GM12873 (cell line): ENCODE measurements around the gene CTBP2.

Experiments
- CTCF ChIP-seq: IDR thresholded peaks from 2 replicates; pipeline ENCODE4 v1.5.1; 2012; ENCODE audit warnings: low read depth, mild to moderate bottlenecking, moderate library complexity, low read length, control low read depth; ENCODE audit not compliant: insufficient read depth; ENCODE audit errors: missing control alignments

The CTBP2 gene

DNA sequence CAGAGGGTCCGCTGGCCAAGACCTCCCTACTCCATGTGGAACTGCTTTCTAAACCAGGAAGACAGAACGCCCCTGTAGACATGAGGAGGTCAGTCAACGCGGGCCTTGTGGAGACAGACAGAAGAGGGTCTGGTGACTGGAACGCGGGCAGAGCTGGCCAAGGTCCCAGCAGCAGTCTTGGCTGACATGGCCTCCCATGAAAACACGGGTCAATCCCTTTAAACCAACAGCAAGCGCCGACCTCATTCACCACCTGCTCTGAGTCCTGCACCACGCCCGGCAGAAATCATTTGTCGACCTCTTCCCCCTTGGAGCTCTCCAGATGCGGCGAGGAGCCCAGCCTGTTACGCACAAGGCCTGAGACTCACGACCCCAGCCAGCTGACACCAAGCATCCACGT lies 140.0 kb downstream of the CTBP2 start:
- TF ChIP-seq CTCF, result no peak

GRCh38 chr10:125018576-125019143 lies 141.7 kb downstream of the CTBP2 start:
- no peak for TF ChIP-seq CTCF

GRCh38 chr10:125017547-125018298 lies 142.6 kb downstream of the CTBP2 start:
- TF ChIP-seq CTCF, result no peak

DNA sequence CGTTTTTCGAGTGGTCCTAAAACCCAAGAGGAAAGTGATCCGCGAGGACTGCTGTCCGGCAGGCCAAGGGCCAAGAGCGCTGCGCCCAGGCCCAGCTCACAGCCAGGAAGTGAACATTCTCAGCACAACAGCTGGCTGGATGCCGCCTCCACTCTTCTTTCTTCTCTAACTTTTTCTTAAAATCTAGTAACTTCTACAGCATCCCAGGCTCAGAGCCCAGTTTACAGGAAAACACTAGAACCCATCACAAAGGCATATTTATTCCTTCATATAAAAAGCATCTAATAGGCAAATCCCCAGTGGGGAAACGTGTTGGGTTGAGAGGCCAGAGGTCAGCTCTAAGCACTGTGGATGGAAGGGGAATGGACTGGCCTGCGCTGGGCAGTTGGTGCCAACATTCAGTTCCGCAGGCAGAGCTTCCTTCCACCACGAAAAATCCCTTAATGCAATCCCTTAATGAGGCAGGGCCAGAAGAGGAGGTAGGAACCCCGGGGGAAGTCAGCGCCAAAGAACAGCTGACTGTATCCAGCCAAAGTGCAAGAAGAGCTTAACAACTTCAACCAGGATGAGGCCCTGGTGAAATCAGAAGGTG lies 143.7 kb downstream of the CTBP2 start:
- TF ChIP-seq CTCF, result no peak

- TF ChIP-seq CTCF, result no peak
These were observed 144.2 kb downstream of the CTBP2 start for GRCh38 chr10:125016123-125016522.

DNA sequence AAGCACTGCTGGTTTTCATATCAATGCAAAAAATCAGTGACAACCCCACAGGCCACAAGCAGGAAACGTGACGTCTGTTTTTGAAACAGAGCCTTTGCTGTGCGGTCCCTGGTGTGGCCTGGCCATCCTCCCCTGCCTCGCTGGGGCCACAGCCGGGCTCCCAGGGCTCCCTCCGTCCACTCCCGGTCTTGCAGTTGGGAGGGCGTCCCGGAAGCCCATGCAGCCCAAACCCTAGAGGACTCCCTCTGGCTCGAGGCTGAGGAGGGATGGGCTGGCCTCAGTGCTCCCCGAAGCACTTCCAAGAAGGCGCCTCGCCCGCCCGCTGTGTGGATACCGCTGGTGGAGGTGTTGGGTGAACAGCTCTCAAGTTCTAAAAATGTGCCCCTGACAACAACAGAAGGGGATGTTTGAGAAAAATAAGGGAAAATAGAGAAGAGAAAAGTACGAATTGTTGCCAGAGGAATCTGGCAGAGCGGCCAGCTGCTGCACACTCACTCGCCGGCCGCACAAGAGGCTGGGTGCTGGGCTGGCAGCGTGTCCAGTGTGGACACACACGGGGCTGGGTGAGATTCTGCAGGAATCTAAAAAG lies 144.9 kb downstream of the CTBP2 start:
- no peak for TF ChIP-seq CTCF

DNA sequence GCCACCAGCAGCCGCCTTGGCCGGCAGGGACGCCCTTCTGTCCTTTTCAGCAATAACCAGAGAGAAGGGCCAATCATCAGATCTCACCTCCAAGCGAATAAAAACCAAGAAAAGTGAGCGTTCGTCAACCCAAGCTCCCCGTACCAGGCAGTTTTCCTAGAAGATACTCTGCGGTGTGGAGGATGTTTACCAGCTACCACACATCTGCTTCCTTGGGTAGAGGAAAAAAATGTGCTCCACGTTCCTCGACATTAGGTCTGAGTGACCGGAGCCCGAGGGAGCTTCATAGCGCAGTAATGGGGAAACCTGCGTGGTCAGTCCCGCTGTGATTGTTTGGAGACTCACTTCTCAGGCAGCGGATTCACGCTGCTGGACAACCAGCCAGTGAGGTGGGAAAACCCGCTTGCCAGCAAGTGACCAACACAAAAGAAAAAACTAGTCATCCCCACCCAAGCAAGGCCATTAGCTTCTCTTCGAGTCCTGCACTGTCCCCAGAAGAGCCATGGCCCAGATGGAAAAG lies 145.5 kb downstream of the CTBP2 start:
- no peak for TF ChIP-seq CTCF
